ENCODE measurements around the gene P2RY4. TPM values are rescaled to one million over a fixed set of nuclear protein-coding genes. Genes with fewer than 3 reads are reported as not detected.
"Not testable (repeated sequence)": the region's sequence is repeated elsewhere in the genome, so short reads cannot be mapped to it uniquely, and the experiment has no call there.

P2RY4 gene
- total RNA-seq, 2 donors from 2014 or later, result not detected

GRCh38 chrX:70219938-70220764 lies 39.9 kb downstream of the P2RY4 start:
- Histone ChIP-seq H3K9me3 (no peaks in the 10 kb centered on the region), H3K4me1 (no peaks in the 10 kb centered on the region), H3K4me3 (no peak overlapping the region), H3K27ac (peak overlapping the region in 1 of 2 donors; percentile 28), H3K27me3 (no peaks in the 10 kb centered on the region), H3K36me3 (no peaks in the 10 kb centered on the region)
- no peak for TF ChIP-seq CTCF (IDR thresholded peaks at IDR 0.05)
- no peak for DNase-seq (ENCODE audit: low spot score)

GRCh38 chrX:70209570-70209969 lies 50.4 kb downstream of the P2RY4 start:
- H3K27ac ChIP-seq; H3K4me3 ChIP-seq; H3K9me3 ChIP-seq; H3K36me3 ChIP-seq; H3K4me1 ChIP-seq; DNase-seq (ENCODE audit: low spot score); H3K27me3 ChIP-seq: not testable (repeated sequence)

- Histone ChIP-seq H3K4me3 (no peak overlapping the region), H3K27ac (no peak overlapping the region), H3K4me1 (no peaks in the 10 kb centered on the region), H3K9me3 (no peaks in the 10 kb centered on the region), H3K36me3 (no peaks in the 10 kb centered on the region), H3K27me3 (no peaks in the 10 kb centered on the region)
- TF ChIP-seq CTCF (IDR thresholded peaks at IDR 0.05), result no peak
- no peak for DNase-seq (ENCODE audit: low spot score)
These were observed 51.5 kb downstream of the P2RY4 start for GRCh38 chrX:70208479-70208878.

Other genes starting within 250 kb of the P2RY4 start
- gene AWAT2, start 210.3 kb downstream of the P2RY4 start, total RNA-seq, result not detected
- gene OTUD6A, start 197.7 kb downstream of the P2RY4 start, total RNA-seq, result not detected
- gene IGBP1, start 126.8 kb downstream of the P2RY4 start, total RNA-seq, result 10 to 100 TPM; 47.1 to 50.4 TPM
- not detected for gene DGAT2L6, start 82.7 kb downstream of the P2RY4 start, total RNA-seq
- not detected for gene AWAT1, start 25.5 kb downstream of the P2RY4 start, total RNA-seq
- gene ARR3, start 8.1 kb upstream of the P2RY4 start, total RNA-seq, result not detected
- not detected for gene RAB41, start 22.0 kb upstream of the P2RY4 start, total RNA-seq
- gene PDZD11, start 29.7 kb upstream of the P2RY4 start, total RNA-seq, result 10 to 100 TPM; 30.2 to 44.5 TPM
- under 1 TPM; 0.08 to 0.41 TPM for gene KIF4A, start 29.9 kb upstream of the P2RY4 start, total RNA-seq
- gene GDPD2, start 163.1 kb upstream of the P2RY4 start, total RNA-seq, result not detected
- 10 to 100 TPM in 1 of 2 donors, 1 to 10 TPM in 1; 8.8 to 34.6 TPM for gene DLG3, start 184.6 kb upstream of the P2RY4 start, total RNA-seq

Data from right atrium auricular region (tissue), 2 donors.